CD8-positive, alpha-beta memory T cell (primary cell): ENCODE data around the gene NDC80. TPM values are rescaled to one million over a fixed set of nuclear protein-coding genes. Genes with fewer than 3 reads are reported as not detected.
A peak's percentile ranks its signal among the peaks of the same experiment; 100 is the strongest.

Experiments used
- CTCF ChIA-PET: fragments of 350-600 bp; sonication (Branson Sonifier 250); formaldehyde crosslinking; loops from one replicate; lab custom pipeline; 2021; ENCODE audit warnings: antibody characterized with exemption; lab: Charles Lee
- POLR2A ChIA-PET: fragments of 350-600 bp; sonication (Branson Sonifier 250); formaldehyde crosslinking; loops from one replicate; lab custom pipeline; 2021; ENCODE audit warnings: antibody characterized with exemption; lab: Charles Lee
- DNase-seq, 5 donors: peaks; one replicate each; pipeline versions ENCODE4 v3.0.0 to v3.0.0-alpha.2; 2020 to 2022; ENCODE audit warnings: mixed read lengths in 1 of 5
- H3K27ac ChIP-seq: one replicate; pipeline ENCODE4 v1.7.0; 2013; ENCODE audit warnings: low read depth, mild to moderate bottlenecking, low read length, moderate library complexity
- H3K27me3 ChIP-seq: 2 replicates; pipeline ENCODE4 v1.7.0; 2013; ENCODE audit warnings: low read length, mild to moderate bottlenecking; ENCODE audit not compliant: insufficient read depth, poor library complexity, severe bottlenecking
- H3K36me3 ChIP-seq: 2 replicates; pipeline ENCODE4 v1.7.0; 2013; ENCODE audit warnings: mild to moderate bottlenecking, low read length, moderate library complexity; ENCODE audit not compliant: insufficient read depth
- H3K4me1 ChIP-seq: 2 replicates; pipeline ENCODE4 v1.7.0; 2013; ENCODE audit warnings: mild to moderate bottlenecking, low read length, moderate library complexity; ENCODE audit not compliant: insufficient read depth
- H3K4me3 ChIP-seq: 2 replicates; pipeline ENCODE4 v1.7.0; 2013; ENCODE audit warnings: mild to moderate bottlenecking, low read length
- H3K9me3 ChIP-seq: 2 replicates; pipeline ENCODE4 v1.7.0; 2013; ENCODE audit warnings: mild to moderate bottlenecking, low read length
- H3K27ac Mint-ChIP-seq, 8 donors: one replicate each; pipeline ENCODE4 v1.8.0; 2020 to 2021; ENCODE audit warnings: mixed read lengths in 8 of 8, mild to moderate bottlenecking in 6 of 8, inconsistent platforms in 3 of 8, moderate library complexity in 3 of 8
- H3K27me3 Mint-ChIP-seq, 2 donors: one replicate each; pipeline ENCODE4 v1.8.0; 2020 to 2021; ENCODE audit warnings: mixed read lengths in 2 of 2, mild to moderate bottlenecking in 1 of 2, moderate library complexity in 1 of 2
- H3K36me3 Mint-ChIP-seq, 3 donors: one replicate each; pipeline ENCODE4 v1.8.0; 2020 to 2021; ENCODE audit warnings: mixed read lengths in 3 of 3, inconsistent platforms in 1 of 3, mild to moderate bottlenecking in 1 of 3
- H3K4me1 Mint-ChIP-seq, 3 donors: one replicate each; pipeline ENCODE4 v1.8.0; 2020 to 2021; ENCODE audit warnings: mixed read lengths in 3 of 3, inconsistent platforms in 1 of 3, mild to moderate bottlenecking in 1 of 3
- H3K4me3 Mint-ChIP-seq, 7 donors: one replicate each; pipeline ENCODE4 v1.8.0; 2020 to 2021; ENCODE audit warnings: mixed read lengths in 7 of 7, mild to moderate bottlenecking in 6 of 7, moderate library complexity in 4 of 7, inconsistent platforms in 2 of 7
- H3K9me3 Mint-ChIP-seq, 5 donors: one replicate each; pipeline ENCODE4 v1.8.0; 2020 to 2022; ENCODE audit warnings: mixed read lengths in 5 of 5, mild to moderate bottlenecking in 3 of 5, moderate library complexity in 2 of 5, inconsistent platforms in 1 of 5
- polyA plus RNA-seq: library from polyadenylated mRNA; unstranded; fragments of 300-500 nt; fragmentation: Illumina TruSeq; gene quantifications from one replicate; pipeline ENCODE4 v1.2.3, GENCODE V29; 2021
- total RNA-seq, 2 experiments: library from RNA; stranded (reverse); gene quantifications; one replicate each; pipeline ENCODE4 v1.2.3, GENCODE V29; 2021

NDC80 gene
- total and polyA plus RNA-seq, 3 experiments from 2014 or later = 5.4 to 44.4 (median 41.6) TPM

DNA sequence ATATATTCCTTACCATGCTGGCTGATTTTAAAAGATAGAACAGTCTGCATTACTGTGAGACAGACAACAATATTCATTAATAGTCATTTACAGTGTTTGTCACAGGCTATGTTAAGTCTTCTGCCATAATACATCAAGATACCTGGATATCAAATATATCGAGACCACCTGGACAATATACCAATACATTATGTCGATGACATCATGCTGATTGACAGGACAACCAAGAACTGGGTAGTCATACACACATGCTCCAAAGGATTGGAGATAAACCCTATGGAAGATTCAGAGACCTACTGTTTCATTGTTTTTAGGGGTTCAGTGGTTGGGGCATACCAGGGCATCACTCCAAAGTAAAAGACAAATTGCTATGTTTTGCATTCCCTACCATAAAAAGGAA, 57.6 kb downstream of the NDC80 start:
- no peaks in the 10 kb centered on the region for H3K36me3 ChIP-seq
- Mint-ChIP-seq H3K27me3 (no peaks in the 10 kb centered on the region), H3K27ac (no peak overlapping the region), H3K36me3 (peaks cover 0 to 1% (median 0%) of the 10 kb centered on the region in 3 donors), H3K9me3 (peaks cover 0 to 2% (median 0%) of the 10 kb centered on the region in 5 donors), H3K4me1 (peaks cover 28 to 45% (median 34%) of the 10 kb centered on the region in 3 donors), H3K4me3 (no peak overlapping the region)
- H3K4me3 ChIP-seq = no peak overlapping the region
- H3K9me3 ChIP-seq = no peaks in the 10 kb centered on the region
- ChIA-PET POLR2A (interaction anchor here (1.1 kb wide), 1 partner anchor 8 kb away, joined by 5 read pairs; no protein-coding TSS in a partner anchor), CTCF (no interaction called here)
- no peak overlapping the region for H3K27ac ChIP-seq
- peaks cover 2% of the 10 kb centered on the region for H3K4me1 ChIP-seq
- no peak for DNase-seq
- no peaks in the 10 kb centered on the region for H3K27me3 ChIP-seq

DNA sequence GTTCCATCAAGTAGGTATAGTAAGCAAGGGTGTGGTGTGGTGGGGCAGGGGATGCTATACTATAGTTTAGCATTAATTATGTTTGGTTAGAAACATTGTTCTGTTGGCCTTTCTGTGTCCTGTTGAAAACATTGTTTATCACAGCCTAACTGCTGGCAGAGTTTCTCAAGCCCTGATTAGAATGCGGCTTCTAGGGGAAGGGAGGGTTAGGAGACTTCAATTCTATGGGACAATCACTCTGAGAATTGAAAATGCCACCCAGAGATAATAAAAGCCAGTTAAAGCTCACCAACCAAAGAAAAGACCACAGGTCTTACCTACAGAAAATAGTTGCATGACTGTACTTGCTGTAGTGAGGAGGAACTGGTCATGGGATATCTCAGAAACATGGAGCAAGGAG, 64.2 kb downstream of the NDC80 start:
- ChIA-PET POLR2A (interaction anchor here (0.7 to 3.6 kb wide), 9 partner anchors 10 to 613 kb away, joined by 3 to 229 read pairs (median 17); partner anchors contain the start of genes METTL4, MYL12A, NDC80 and SMCHD1), CTCF (interaction anchor here (1.5 to 2.5 kb wide), 7 partner anchors 16 to 65 kb away, joined by 4 to 53 read pairs (median 13); partner anchors contain the start of genes METTL4, NDC80 and SMCHD1)
- H3K9me3 ChIP-seq = no peaks in the 10 kb centered on the region
- H3K4me3 ChIP-seq = peak overlapping the region; percentile 51
- no peaks in the 10 kb centered on the region for H3K36me3 ChIP-seq
- peaks cover 0 to 2% (median 0%) of the 10 kb centered on the region in 5 donors for H3K9me3 Mint-ChIP-seq
- peak overlapping the region; percentile 82 for H3K27ac ChIP-seq
- peaks cover 62% of the 10 kb centered on the region for H3K4me1 ChIP-seq
- H3K27ac Mint-ChIP-seq = peak overlapping the region; percentile 97 to 99 (median 98)
- H3K4me1 Mint-ChIP-seq = peaks cover 90 to 94% (median 91%) of the 10 kb centered on the region in 3 donors
- H3K36me3 Mint-ChIP-seq = peaks cover 0 to 3% (median 0%) of the 10 kb centered on the region in 3 donors
- no peaks in the 10 kb centered on the region for H3K27me3 Mint-ChIP-seq
- no peaks in the 10 kb centered on the region for H3K27me3 ChIP-seq
- H3K4me3 Mint-ChIP-seq = peak overlapping the region in 5 of 7 donors; percentile 51 to 88 (median 86)
- no peak for DNase-seq

DNA sequence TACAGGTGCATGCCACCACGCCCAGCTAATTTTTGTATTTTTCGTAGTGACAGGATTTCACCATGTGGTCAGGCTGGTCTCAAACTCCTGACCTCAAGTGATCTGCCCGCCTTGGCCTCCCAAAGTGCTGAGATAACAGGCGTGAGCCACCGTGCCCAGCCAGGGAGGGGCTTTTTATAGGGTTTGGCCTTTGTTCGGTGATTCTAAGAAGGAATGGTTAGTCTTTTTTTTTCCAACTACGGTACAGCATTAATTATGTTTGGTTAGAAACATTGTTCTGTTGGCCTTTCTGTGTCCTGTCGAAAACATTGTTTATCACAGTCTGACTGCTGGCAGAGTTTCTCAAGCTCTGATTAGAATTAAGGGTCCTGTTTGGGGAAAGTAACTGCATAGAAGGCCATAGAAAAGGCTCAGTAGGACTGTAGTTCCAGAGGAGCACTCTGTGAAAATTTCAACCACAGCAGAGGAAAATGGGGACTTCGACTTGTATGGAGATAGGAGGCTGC, 64.8 kb downstream of the NDC80 start:
- peaks cover 68% of the 10 kb centered on the region for H3K4me1 ChIP-seq
- CTCF ChIA-PET = interaction anchor here (0.8 to 2.5 kb wide), 16 partner anchors 9 to 88 kb away, joined by 3 to 53 read pairs (median 6); partner anchors contain the start of genes METTL4, NDC80 and SMCHD1

DNA sequence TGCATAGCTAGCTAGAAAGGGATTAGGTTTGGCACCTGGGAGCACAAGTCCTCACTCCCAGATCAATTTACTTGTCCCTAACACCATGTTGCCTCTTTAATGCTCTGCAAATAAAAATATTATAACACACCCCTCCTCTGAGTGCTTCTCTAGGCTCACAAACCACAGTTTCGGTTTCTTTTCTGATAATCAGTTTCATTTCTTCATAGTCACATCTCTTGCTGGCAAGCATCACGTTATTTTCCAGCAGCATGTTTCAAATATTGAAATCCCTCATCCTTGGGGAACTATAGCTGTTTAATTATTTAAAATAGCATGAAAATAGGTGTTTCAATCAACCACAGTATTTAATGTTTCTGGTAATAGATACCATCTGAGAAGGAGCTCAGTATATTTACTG, 70.3 kb downstream of the NDC80 start:
- POLR2A ChIA-PET = interaction anchor here (0.5 to 4.5 kb wide), 4 partner anchors 9 to 806 kb away, joined by 3 to 69 read pairs (median 4); partner anchors contain the start of gene SMCHD1
- Mint-ChIP-seq H3K4me3 (peak overlapping the region; percentile 55 to 89 (median 77)), H3K9me3 (no peaks in the 10 kb centered on the region), H3K4me1 (peaks cover 48 to 55% (median 55%) of the 10 kb centered on the region in 3 donors), H3K27me3 (no peaks in the 10 kb centered on the region), H3K36me3 (no peaks in the 10 kb centered on the region), H3K27ac (peak overlapping the region in 7 of 8 donors; percentile 85 to 99 (median 96))
- H3K27ac ChIP-seq = peak overlapping the region; percentile 14
- H3K27me3 ChIP-seq = no peaks in the 10 kb centered on the region
- no peaks in the 10 kb centered on the region for H3K36me3 ChIP-seq
- no peaks in the 10 kb centered on the region for H3K9me3 ChIP-seq
- H3K4me1 ChIP-seq = peaks cover 81% of the 10 kb centered on the region
- CTCF ChIA-PET = interaction anchor here (1.6 to 3.3 kb wide), 2 partner anchors 14 to 38 kb away, joined by 3 to 20 read pairs; partner anchors contain the start of gene SMCHD1
- H3K4me3 ChIP-seq = peak overlapping the region; percentile 32
- peak in 2 of 5 donors; percentile 49 to 59 for DNase-seq

More for the DNA sequence above, 64.8 kb downstream of the NDC80 start:
- H3K27ac Mint-ChIP-seq = peak overlapping the region; percentile 97 to 99 (median 98)
- Histone ChIP-seq H3K9me3 (no peaks in the 10 kb centered on the region), H3K4me3 (peak overlapping the region; percentile 51), H3K27me3 (no peaks in the 10 kb centered on the region), H3K36me3 (no peaks in the 10 kb centered on the region), H3K27ac (peak overlapping the region; percentile 82)
- no peaks in the 10 kb centered on the region for H3K27me3 Mint-ChIP-seq
- peaks cover 0 to 3% (median 0%) of the 10 kb centered on the region in 3 donors for H3K36me3 Mint-ChIP-seq
- H3K4me1 Mint-ChIP-seq = peaks cover 93 to 100% (median 95%) of the 10 kb centered on the region in 3 donors
- POLR2A ChIA-PET = interaction anchor here (1.0 to 3.6 kb wide), 19 partner anchors 8 to 969 kb away, joined by 3 to 229 read pairs (median 8); partner anchors contain the start of genes METTL4, MYL12A, NDC80 and SMCHD1
- no peak for DNase-seq
- peaks cover 0 to 2% (median 0%) of the 10 kb centered on the region in 5 donors for H3K9me3 Mint-ChIP-seq
- H3K4me3 Mint-ChIP-seq = peak overlapping the region; percentile 81 to 88 (median 86)

DNA sequence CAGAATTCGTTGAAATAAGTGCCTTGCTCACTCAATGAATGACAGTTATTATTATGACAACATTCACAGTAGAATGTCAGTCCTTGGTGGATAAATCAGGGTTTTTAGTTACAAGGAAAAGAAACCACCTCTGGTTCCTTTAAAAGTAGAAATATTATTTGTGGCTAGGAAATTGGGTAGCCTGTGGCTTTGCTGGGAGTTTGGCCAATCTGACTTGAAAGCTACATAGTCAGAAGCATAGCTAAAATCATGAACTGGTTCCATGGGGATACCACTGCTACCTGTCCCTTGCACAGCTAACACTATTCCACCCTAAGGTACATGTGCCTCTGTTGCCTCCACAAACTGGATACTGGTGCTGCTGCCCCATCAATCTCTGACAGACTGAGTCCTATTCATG, 71.4 kb downstream of the NDC80 start:
- no peak for DNase-seq
- Mint-ChIP-seq H3K4me1 (peaks cover 40 to 47% (median 44%) of the 10 kb centered on the region in 3 donors), H3K27ac (peak overlapping the region in 5 of 8 donors; percentile 77 to 99 (median 86)), H3K9me3 (no peaks in the 10 kb centered on the region), H3K36me3 (no peaks in the 10 kb centered on the region), H3K27me3 (no peaks in the 10 kb centered on the region), H3K4me3 (peak overlapping the region in 3 of 7 donors; percentile 18 to 39 (median 38))
- no peaks in the 10 kb centered on the region for H3K36me3 ChIP-seq
- ChIA-PET POLR2A (interaction anchor here (1.2 to 4.5 kb wide), 2 partner anchors 8 to 14 kb away, joined by 3 to 69 read pairs; partner anchors contain the start of gene SMCHD1), CTCF (interaction anchor here (0.9 to 3.3 kb wide), 3 partner anchors 13 to 53 kb away, joined by 3 to 20 read pairs (median 3); partner anchors contain the start of gene SMCHD1)
- H3K4me1 ChIP-seq = peaks cover 74% of the 10 kb centered on the region
- H3K27me3 ChIP-seq = no peaks in the 10 kb centered on the region
- H3K4me3 ChIP-seq = no peak overlapping the region
- H3K9me3 ChIP-seq = no peaks in the 10 kb centered on the region
- H3K27ac ChIP-seq = no peak overlapping the region

DNA sequence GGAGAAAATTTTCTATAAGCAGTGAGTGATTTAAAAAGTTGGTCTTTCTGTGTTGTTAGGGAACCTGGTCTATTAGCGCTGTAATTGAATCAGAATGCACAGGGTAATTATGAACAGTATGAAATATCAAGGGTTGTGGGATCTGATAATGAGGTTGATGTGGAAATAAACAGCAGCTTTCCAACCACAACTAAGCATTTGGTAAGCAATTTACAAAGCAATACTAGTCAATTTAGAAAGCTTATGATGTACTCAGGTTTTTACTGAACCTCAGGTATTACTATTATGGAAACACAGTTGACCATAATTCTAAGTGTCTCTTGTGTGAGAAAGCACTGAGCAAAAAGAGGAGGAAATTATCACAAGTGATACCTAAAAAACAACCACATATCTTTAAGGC, 73.2 kb downstream of the NDC80 start:
- Mint-ChIP-seq H3K36me3 (no peaks in the 10 kb centered on the region), H3K27ac (no peak overlapping the region), H3K4me3 (no peak overlapping the region), H3K4me1 (peaks cover 22 to 29% (median 26%) of the 10 kb centered on the region in 3 donors), H3K9me3 (no peaks in the 10 kb centered on the region), H3K27me3 (no peaks in the 10 kb centered on the region)
- ChIA-PET POLR2A (interaction anchor here (1.3 kb wide), 1 partner anchor 11 kb away, joined by 9 read pairs; the partner anchor contains the start of gene SMCHD1), CTCF (interaction anchor here (0.8 kb wide), 1 partner anchor 13 kb away, joined by 3 read pairs; no protein-coding TSS in a partner anchor)
- no peak for DNase-seq
- Histone ChIP-seq H3K27me3 (no peaks in the 10 kb centered on the region), H3K36me3 (no peaks in the 10 kb centered on the region), H3K4me1 (peaks cover 56% of the 10 kb centered on the region), H3K27ac (no peak overlapping the region), H3K4me3 (no peak overlapping the region), H3K9me3 (no peaks in the 10 kb centered on the region)

DNA sequence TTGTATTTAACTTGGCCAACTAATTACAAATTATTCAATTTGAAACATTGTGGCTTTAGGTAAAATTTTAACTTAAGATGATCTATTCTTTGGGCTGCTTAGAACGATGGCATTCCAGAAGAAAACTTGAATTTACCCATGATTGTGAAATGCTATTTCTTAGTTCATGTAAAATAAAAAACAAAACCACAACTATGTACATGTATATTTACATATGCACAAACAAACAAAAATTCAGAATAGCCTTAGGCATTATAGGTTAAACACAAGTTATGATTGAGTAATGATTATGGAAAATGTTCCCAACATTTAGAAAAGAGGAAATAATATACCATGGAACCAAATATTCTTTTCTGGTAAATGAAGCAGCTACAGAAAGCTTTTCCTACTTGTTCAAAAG, 80.6 kb downstream of the NDC80 start:
- Histone ChIP-seq H3K27ac (no peak overlapping the region), H3K27me3 (no peaks in the 10 kb centered on the region), H3K36me3 (no peaks in the 10 kb centered on the region), H3K4me3 (no peak overlapping the region), H3K9me3 (no peaks in the 10 kb centered on the region), H3K4me1 (peaks cover 18% of the 10 kb centered on the region)
- Mint-ChIP-seq H3K27ac (peak overlapping the region in 1 of 8 donors; percentile 15), H3K4me3 (no peak overlapping the region), H3K9me3 (no peaks in the 10 kb centered on the region), H3K36me3 (peaks cover 0 to 13% (median 0%) of the 10 kb centered on the region in 3 donors), H3K27me3 (peaks cover 0 to 5% of the 10 kb centered on the region in 2 donors), H3K4me1 (peaks cover 11 to 19% (median 16%) of the 10 kb centered on the region in 3 donors)
- no peak for DNase-seq
- ChIA-PET POLR2A (no interaction called here), CTCF (interaction anchor here (2.8 kb wide), 1 partner anchor 15 kb away, joined by 13 read pairs; no protein-coding TSS in a partner anchor)
